ENCODE results near the gene MMS22L. TPM values are rescaled to one million over a fixed set of nuclear protein-coding genes. Genes with fewer than 3 reads are reported as not detected.

The MMS22L gene
- total and polyA plus RNA-seq, 4 donors = 0.50 to 10.8 (median 4.1) TPM

DNA sequence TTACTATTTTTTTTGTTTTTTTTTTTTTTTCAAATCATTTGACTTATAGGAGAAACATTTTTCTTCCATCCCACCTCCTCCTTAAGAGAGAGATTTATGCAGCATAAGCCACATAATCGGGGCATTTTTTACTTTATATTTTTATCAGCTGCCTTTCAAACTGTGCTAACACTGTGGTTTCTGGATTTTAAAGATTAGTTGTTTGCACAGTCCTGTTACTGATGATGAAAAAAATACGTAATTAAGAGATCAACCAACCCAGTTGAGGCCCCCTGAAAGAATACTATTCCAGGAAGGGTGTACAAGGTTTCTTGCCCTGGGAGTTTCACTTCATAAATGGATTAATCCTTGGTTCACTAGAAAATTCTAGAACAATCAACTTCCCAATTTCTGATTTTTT, 68.3 kb downstream of the MMS22L start:
- 46 to 50% methylated on average over 2 of the region's 2 CpGs for WGBS, 2 donors
- ATAC-seq (ENCODE audit: low FRiP score) = no peak
- intact Hi-C loops (cut with DNase I) = no loop called here

DNA sequence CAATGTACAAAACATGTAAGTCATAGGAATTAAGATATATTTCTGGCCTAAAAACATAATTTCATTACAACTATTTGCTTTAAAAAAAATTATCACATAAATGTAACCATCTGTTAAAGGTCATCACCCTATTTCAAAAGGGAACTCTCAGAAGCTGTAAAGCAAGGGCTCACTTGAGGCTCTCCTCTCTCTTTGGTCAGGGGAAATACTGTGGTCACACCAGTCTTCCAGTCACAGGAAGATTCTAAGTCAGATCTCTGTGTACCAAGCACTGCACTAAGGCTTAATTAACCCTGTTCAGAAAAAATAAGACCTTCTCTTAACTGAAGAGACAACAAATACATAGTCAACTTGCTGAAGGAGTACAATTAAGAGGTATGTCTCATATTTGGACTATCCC, 75.6 kb downstream of the MMS22L start:
- DNase-seq (no peak), ATAC-seq (ENCODE audit: low FRiP score) (no peak)
- Histone ChIP-seq H3K27ac (ENCODE audit: low read depth in 1 of 2, low read length in 2 of 2) (no peak overlapping the region), H3K27me3 (ENCODE audit: control insufficient read depth in 1 of 2, insufficient read depth in 2 of 2, low read length in 1 of 2) (no peaks in the 10 kb centered on the region), H3K4me3 (ENCODE audit: low read length in 2 of 2) (no peak overlapping the region), H3K36me3 (ENCODE audit: control insufficient read depth in 1 of 2, insufficient read depth in 2 of 2, low read length in 1 of 2) (no peaks in the 10 kb centered on the region), H3K4me1 (ENCODE audit: control insufficient read depth in 1 of 2, insufficient read depth in 2 of 2, low read length in 2 of 2) (no peaks in the 10 kb centered on the region), H3K9me3 (ENCODE audit: control insufficient read depth, low read length) (no peaks in the 10 kb centered on the region)
- intact Hi-C loops (cut with DNase I) = no loop called here

More for the DNA sequence above, 68.3 kb downstream of the MMS22L start:
- H3K36me3 ChIP-seq (ENCODE audit: control insufficient read depth in 1 of 2, insufficient read depth in 2 of 2, low read length in 1 of 2) = no peaks in the 10 kb centered on the region
- no peak for DNase-seq
- no peak overlapping the region for H3K4me3 ChIP-seq (ENCODE audit: low read length in 2 of 2)
- no peaks in the 10 kb centered on the region for H3K9me3 ChIP-seq (ENCODE audit: control insufficient read depth, low read length)
- H3K27me3 ChIP-seq (ENCODE audit: control insufficient read depth in 1 of 2, insufficient read depth in 2 of 2, low read length in 1 of 2) = no peaks in the 10 kb centered on the region
- H3K27ac ChIP-seq (ENCODE audit: low read depth in 1 of 2, low read length in 2 of 2) = no peak overlapping the region
- no peaks in the 10 kb centered on the region for H3K4me1 ChIP-seq (ENCODE audit: control insufficient read depth in 1 of 2, insufficient read depth in 2 of 2, low read length in 2 of 2)

DNA sequence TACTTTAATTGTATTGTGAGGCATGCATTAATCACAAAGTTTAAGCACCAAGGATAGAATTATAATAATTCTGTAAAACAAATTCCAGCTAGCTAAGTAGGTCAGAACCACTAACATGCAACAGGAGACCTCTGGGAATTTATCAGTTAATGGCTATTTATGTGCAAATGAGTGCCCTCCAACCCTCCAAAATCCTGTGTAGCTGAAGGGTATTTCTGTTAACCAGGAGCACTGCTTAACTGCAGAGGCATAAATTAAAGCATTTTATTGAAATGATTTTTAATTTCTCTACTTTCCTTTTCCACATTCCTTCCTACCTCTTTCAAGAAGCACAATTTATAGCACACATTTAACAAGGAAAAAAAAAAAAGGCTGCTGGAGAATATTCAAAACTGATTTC, 77.0 kb downstream of the MMS22L start:
- ATAC-seq (ENCODE audit: low FRiP score) = no peak
- Histone ChIP-seq H3K9me3 (ENCODE audit: control insufficient read depth, low read length) (no peaks in the 10 kb centered on the region), H3K27me3 (ENCODE audit: control insufficient read depth in 1 of 2, insufficient read depth in 2 of 2, low read length in 1 of 2) (no peaks in the 10 kb centered on the region)

DNA sequence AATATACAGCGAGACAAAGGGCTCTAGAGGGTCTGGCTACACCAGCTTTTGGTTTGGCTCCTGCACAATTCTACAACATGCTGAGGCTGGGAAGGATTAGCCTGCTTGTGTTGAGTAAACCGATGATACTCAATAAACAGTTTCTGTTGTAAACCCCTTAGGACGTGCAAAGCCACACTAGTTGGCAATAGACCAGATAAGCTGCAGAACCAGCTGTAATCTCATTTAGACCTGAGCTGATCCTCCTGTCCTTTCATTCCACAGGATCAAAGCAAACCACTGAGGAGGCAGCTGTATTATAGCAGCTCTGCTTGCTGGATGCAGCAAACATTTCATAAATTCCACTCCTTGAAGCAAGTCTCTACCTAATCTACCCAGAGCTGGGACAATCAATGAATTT, 79.7 kb downstream of the MMS22L start:
- Histone ChIP-seq H3K36me3 (ENCODE audit: control insufficient read depth in 1 of 2, insufficient read depth in 2 of 2, low read length in 1 of 2) (no peaks in the 10 kb centered on the region), H3K27me3 (ENCODE audit: control insufficient read depth in 1 of 2, insufficient read depth in 2 of 2, low read length in 1 of 2) (no peaks in the 10 kb centered on the region), H3K4me1 (ENCODE audit: control insufficient read depth in 1 of 2, insufficient read depth in 2 of 2, low read length in 2 of 2) (no peaks in the 10 kb centered on the region), H3K9me3 (ENCODE audit: control insufficient read depth, low read length) (no peaks in the 10 kb centered on the region), H3K27ac (ENCODE audit: low read depth in 1 of 2, low read length in 2 of 2) (no peak overlapping the region), H3K4me3 (ENCODE audit: low read length in 2 of 2) (no peak overlapping the region)
- ATAC-seq (ENCODE audit: low FRiP score) = no peak
- intact Hi-C loops (cut with DNase I) = no loop called here
- no peak for DNase-seq
- WGBS, 2 donors = 74 to 83% methylated on average over 3 of the region's 3 CpGs

More for the DNA sequence above, 77.0 kb downstream of the MMS22L start:
- Histone ChIP-seq H3K36me3 (ENCODE audit: control insufficient read depth in 1 of 2, insufficient read depth in 2 of 2, low read length in 1 of 2) (no peaks in the 10 kb centered on the region), H3K4me3 (ENCODE audit: low read length in 2 of 2) (no peak overlapping the region), H3K27ac (ENCODE audit: low read depth in 1 of 2, low read length in 2 of 2) (no peak overlapping the region), H3K4me1 (ENCODE audit: control insufficient read depth in 1 of 2, insufficient read depth in 2 of 2, low read length in 2 of 2) (no peaks in the 10 kb centered on the region)
- intact Hi-C loops (cut with DNase I) = no loop called here
- DNase-seq = no peak

DNA sequence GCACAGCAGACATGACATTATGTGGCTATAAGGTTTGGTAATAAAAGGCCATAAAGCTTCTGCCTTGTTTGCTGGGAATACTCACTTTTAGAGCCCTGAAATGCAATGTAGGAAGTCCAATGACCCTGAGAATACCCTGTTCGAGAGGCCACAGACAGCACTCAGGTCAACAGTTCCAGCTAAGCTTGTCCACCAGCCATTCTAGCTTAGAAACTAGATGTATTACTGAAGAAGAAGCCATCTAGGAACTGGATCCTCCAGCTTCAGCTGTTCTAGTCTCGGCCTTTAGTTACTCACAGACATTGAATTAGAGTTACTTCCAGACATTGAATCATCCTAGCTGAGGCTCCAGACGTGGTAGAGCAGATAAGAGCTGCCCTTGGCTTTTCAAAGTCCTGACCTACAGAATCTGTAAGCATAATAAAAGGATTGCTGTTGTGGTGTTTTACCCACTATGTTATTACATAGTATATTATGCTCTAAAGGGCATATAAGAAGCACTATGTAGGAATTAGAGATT, 84.9 kb downstream of the MMS22L start:
- DNase-seq (no peak), ATAC-seq (ENCODE audit: low FRiP score) (no peak)
- intact Hi-C loops (cut with DNase I) = no loop called here
- no peaks in the 10 kb centered on the region for H3K36me3 ChIP-seq (ENCODE audit: control insufficient read depth in 1 of 2, insufficient read depth in 2 of 2, low read length in 1 of 2)
- WGBS, 2 donors = 61 to 66% methylated on average over 3 of the region's 3 CpGs
- H3K9me3 ChIP-seq (ENCODE audit: control insufficient read depth, low read length) = no peaks in the 10 kb centered on the region
- no peaks in the 10 kb centered on the region for H3K27me3 ChIP-seq (ENCODE audit: control insufficient read depth in 1 of 2, insufficient read depth in 2 of 2, low read length in 1 of 2)
- no peak overlapping the region for H3K27ac ChIP-seq (ENCODE audit: low read depth in 1 of 2, low read length in 2 of 2)
- no peaks in the 10 kb centered on the region for H3K4me1 ChIP-seq (ENCODE audit: control insufficient read depth in 1 of 2, insufficient read depth in 2 of 2, low read length in 2 of 2)
- no peak overlapping the region for H3K4me3 ChIP-seq (ENCODE audit: low read length in 2 of 2)

DNA sequence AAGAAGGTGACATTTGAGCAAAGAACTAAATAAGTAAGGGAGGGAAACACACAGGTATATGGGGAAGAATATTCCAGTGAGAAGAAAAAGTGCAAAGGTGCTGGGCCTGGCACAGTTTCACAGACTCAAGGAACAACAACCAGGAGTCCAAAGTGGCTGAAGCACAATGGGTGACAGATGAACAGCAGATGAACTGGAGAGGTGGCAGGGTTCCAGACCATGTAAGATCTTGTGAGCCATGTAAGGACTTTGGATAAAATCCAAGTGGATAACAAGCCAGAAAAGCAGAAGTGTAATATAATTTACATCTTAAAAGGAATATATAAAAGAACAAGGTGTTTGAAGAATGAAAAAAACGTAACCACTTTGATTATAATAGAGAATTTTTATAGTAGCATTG, 87.9 kb downstream of the MMS22L start:
- no peaks in the 10 kb centered on the region for H3K9me3 ChIP-seq (ENCODE audit: control insufficient read depth, low read length)
- H3K27me3 ChIP-seq (ENCODE audit: control insufficient read depth in 1 of 2, insufficient read depth in 2 of 2, low read length in 1 of 2) = no peaks in the 10 kb centered on the region
- H3K4me3 ChIP-seq (ENCODE audit: low read length in 2 of 2) = no peak overlapping the region
- intact Hi-C loops (cut with DNase I) = no loop called here
- H3K4me1 ChIP-seq (ENCODE audit: control insufficient read depth in 1 of 2, insufficient read depth in 2 of 2, low read length in 2 of 2) = no peaks in the 10 kb centered on the region
- 84 to 88% methylated on average over 1 of the region's 1 CpG for WGBS, 2 donors
- no peak overlapping the region for H3K27ac ChIP-seq (ENCODE audit: low read depth in 1 of 2, low read length in 2 of 2)
- ATAC-seq (ENCODE audit: low FRiP score) (no peak), DNase-seq (no peak)
- H3K36me3 ChIP-seq (ENCODE audit: control insufficient read depth in 1 of 2, insufficient read depth in 2 of 2, low read length in 1 of 2) = no peaks in the 10 kb centered on the region

DNA sequence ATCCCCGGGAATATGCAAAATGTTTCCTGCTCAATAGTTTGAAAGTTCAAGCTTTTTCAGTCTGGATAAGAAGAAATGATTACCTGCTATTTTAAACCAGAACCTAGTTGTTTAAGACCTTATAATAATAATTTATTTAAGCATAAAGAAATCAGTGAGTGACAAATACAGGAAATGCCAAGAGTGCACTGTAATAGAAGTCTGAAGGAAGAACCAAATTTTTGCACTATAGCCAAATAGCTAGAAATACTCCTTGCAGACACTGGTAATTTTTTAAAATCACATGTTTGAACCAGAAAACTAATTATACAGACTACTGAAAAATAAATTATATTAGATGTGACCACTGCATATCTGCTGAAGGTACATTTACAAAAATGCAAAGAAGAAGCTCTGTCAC, 93.2 kb downstream of the MMS22L start:
- 13 to 31% methylated on average over 1 of the region's 1 CpG for WGBS, 2 donors
- intact Hi-C loops (cut with DNase I) = loop anchor here in 1 of 2 donors (5.0 kb wide), 1 partner anchor 203 kb away; no protein-coding TSS in a partner anchor

DNA sequence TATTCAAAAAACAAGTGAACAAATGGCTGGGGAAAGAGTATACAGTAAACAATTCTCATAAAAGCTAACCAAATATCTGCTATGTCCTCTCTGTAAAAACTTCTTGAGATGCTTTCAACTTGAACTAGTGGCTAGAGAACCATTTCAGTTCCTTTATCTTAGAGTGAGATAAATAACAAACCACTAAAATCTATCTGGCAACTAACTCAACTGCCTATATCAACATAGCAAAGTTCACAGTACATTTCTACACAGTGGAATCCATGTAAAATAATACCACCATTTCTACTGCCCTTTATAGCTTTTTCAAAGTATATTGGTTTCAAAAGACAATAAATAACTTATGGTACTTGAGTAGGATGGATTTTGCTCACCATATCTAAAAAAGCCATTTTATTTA, 95.1 kb downstream of the MMS22L start:
- Histone ChIP-seq H3K4me3 (ENCODE audit: low read length in 2 of 2) (no peak overlapping the region), H3K27ac (ENCODE audit: low read depth in 1 of 2, low read length in 2 of 2) (no peak overlapping the region), H3K36me3 (ENCODE audit: control insufficient read depth in 1 of 2, insufficient read depth in 2 of 2, low read length in 1 of 2) (no peaks in the 10 kb centered on the region), H3K27me3 (ENCODE audit: control insufficient read depth in 1 of 2, insufficient read depth in 2 of 2, low read length in 1 of 2) (no peaks in the 10 kb centered on the region), H3K9me3 (ENCODE audit: control insufficient read depth, low read length) (no peaks in the 10 kb centered on the region), H3K4me1 (ENCODE audit: control insufficient read depth in 1 of 2, insufficient read depth in 2 of 2, low read length in 2 of 2) (no peaks in the 10 kb centered on the region)
- no peak for ATAC-seq (ENCODE audit: low FRiP score)
- no peak for DNase-seq
- intact Hi-C loops (cut with DNase I) = loop anchor here in 1 of 2 donors (5.0 kb wide), 1 partner anchor 204 kb away; no protein-coding TSS in a partner anchor

More for the DNA sequence above, 93.2 kb downstream of the MMS22L start:
- no peak for ATAC-seq (ENCODE audit: low FRiP score)
- no peak for DNase-seq
- no peak overlapping the region for H3K4me3 ChIP-seq (ENCODE audit: low read length in 2 of 2)
- H3K27ac ChIP-seq (ENCODE audit: low read depth in 1 of 2, low read length in 2 of 2) = no peak overlapping the region
- H3K9me3 ChIP-seq (ENCODE audit: control insufficient read depth, low read length) = no peaks in the 10 kb centered on the region
- H3K36me3 ChIP-seq (ENCODE audit: control insufficient read depth in 1 of 2, insufficient read depth in 2 of 2, low read length in 1 of 2) = no peaks in the 10 kb centered on the region
- no peaks in the 10 kb centered on the region for H3K27me3 ChIP-seq (ENCODE audit: control insufficient read depth in 1 of 2, insufficient read depth in 2 of 2, low read length in 1 of 2)
- H3K4me1 ChIP-seq (ENCODE audit: control insufficient read depth in 1 of 2, insufficient read depth in 2 of 2, low read length in 2 of 2) = no peaks in the 10 kb centered on the region

DNA sequence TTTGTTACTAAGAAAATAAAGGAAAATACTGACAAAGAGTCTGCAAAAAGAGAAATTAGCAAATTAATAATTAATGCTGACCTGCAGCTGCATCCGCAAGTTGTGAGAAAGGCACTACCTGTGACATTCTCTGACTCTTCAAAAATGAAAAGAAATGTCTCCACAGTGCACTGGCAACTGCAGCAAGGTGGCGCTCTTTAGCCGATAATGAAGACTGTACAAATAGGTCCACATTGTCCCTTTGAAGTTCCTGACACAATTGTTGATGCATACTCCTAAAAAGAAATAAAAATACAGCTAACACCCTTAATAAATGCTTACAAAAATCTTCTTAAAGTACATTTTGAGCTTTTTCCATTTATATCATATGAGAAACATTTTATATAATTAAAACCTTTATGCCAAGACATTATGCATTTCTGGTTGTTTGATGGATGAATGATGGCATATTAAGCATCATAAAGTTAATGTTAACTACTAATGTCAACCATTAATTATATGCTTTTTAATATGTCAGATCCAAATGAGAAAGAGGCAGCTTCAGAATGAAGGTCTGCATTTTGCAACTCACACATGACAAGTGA, 96.5 kb downstream of the MMS22L start:
- no peaks in the 10 kb centered on the region for H3K4me1 ChIP-seq (ENCODE audit: control insufficient read depth in 1 of 2, insufficient read depth in 2 of 2, low read length in 2 of 2)
- H3K36me3 ChIP-seq (ENCODE audit: control insufficient read depth in 1 of 2, insufficient read depth in 2 of 2, low read length in 1 of 2) = no peaks in the 10 kb centered on the region
- no peak for ATAC-seq (ENCODE audit: low FRiP score)
- peak; percentile 67 to 77 for DNase-seq
- H3K9me3 ChIP-seq (ENCODE audit: control insufficient read depth, low read length) = no peaks in the 10 kb centered on the region
- H3K27ac ChIP-seq (ENCODE audit: low read depth in 1 of 2, low read length in 2 of 2) = no peak overlapping the region
- no peaks in the 10 kb centered on the region for H3K27me3 ChIP-seq (ENCODE audit: control insufficient read depth in 1 of 2, insufficient read depth in 2 of 2, low read length in 1 of 2)
- intact Hi-C loops (cut with DNase I) = loop anchor here in 1 of 2 donors (5.0 kb wide), 1 partner anchor 206 kb away; no protein-coding TSS in a partner anchor
- no peak overlapping the region for H3K4me3 ChIP-seq (ENCODE audit: low read length in 2 of 2)
- WGBS, 2 donors = 22 to 31% methylated on average over 3 of the region's 3 CpGs
